ENCODE data around the gene RTN4RL1. TPM values are rescaled to one million over a fixed set of nuclear protein-coding genes. Genes with fewer than 3 reads are reported as not detected.

RTN4RL1 gene
- total and polyA plus RNA-seq, 12 donors = 1.3 to 9.4 (median 6.1) TPM

GRCh38 chr17:1928976-1929375, 96.2 kb downstream of the RTN4RL1 start:
- intact Hi-C loops (cut with DNase I) = no loop called here
- H3K27ac ChIP-seq = no peak overlapping the region
- DNase-seq = no peak
- H3K36me3 ChIP-seq (replicated peaks in 1 of 2) = no peaks in the 10 kb centered on the region
- H3K4me3 ChIP-seq = no peak overlapping the region
- no peaks in the 10 kb centered on the region for H3K9me3 ChIP-seq (replicated peaks in 1 of 3)
- H3K27me3 ChIP-seq = no peaks in the 10 kb centered on the region
- no peaks in the 10 kb centered on the region for H3K4me1 ChIP-seq (replicated peaks in 1 of 2)
- 78 to 85% (median 83%) methylated on average over 6 to 12 of the region's 12 CpGs for WGBS, 4 donors
- TF ChIP-seq POLR2A (IDR thresholded peaks at IDR 0.05) (no peak), CTCF (IDR thresholded peaks at IDR 0.05) (no peak)

- no peak for DNase-seq
- Histone ChIP-seq H3K36me3 (replicated peaks in 1 of 2) (no peaks in the 10 kb centered on the region), H3K4me3 (no peak overlapping the region), H3K27me3 (no peaks in the 10 kb centered on the region), H3K27ac (no peak overlapping the region), H3K9me3 (replicated peaks in 1 of 3) (no peaks in the 10 kb centered on the region), H3K4me1 (replicated peaks in 1 of 2) (no peaks in the 10 kb centered on the region)
- TF ChIP-seq POLR2A (IDR thresholded peaks at IDR 0.05) (no peak), CTCF (IDR thresholded peaks at IDR 0.05) (no peak)
- intact Hi-C loops (cut with DNase I) = no loop called here
- whole genome bisulfite sequencing, 4 donors = 88 to 91% (median 89%) methylated on average over 19 of the region's 19 CpGs
Measured at GRCh38 chr17:1920948-1921351, 104.2 kb downstream of the RTN4RL1 start.

- H3K36me3 ChIP-seq (replicated peaks in 1 of 2) = no peaks in the 10 kb centered on the region
- H3K4me1 ChIP-seq (replicated peaks in 1 of 2) = no peaks in the 10 kb centered on the region
- 76 to 84% (median 80%) methylated on average over 13 of the region's 13 CpGs for WGBS, 4 donors
- H3K4me3 ChIP-seq = no peak overlapping the region
- intact Hi-C loops (cut with DNase I) = no loop called here
- H3K27ac ChIP-seq = no peak overlapping the region
- TF ChIP-seq CTCF (IDR thresholded peaks at IDR 0.05) (no peak), POLR2A (IDR thresholded peaks at IDR 0.05) (no peak)
- H3K9me3 ChIP-seq (replicated peaks in 1 of 3) = no peaks in the 10 kb centered on the region
- H3K27me3 ChIP-seq = no peaks in the 10 kb centered on the region
- no peak for DNase-seq
Measured at GRCh38 chr17:1919201-1919600, 105.9 kb downstream of the RTN4RL1 start.

- Histone ChIP-seq H3K36me3 (replicated peaks in 1 of 2) (no peaks in the 10 kb centered on the region), H3K4me3 (no peak overlapping the region), H3K27me3 (no peaks in the 10 kb centered on the region), H3K27ac (no peak overlapping the region), H3K4me1 (replicated peaks in 1 of 2) (no peaks in the 10 kb centered on the region), H3K9me3 (replicated peaks in 1 of 3) (no peaks in the 10 kb centered on the region)
- intact Hi-C loops (cut with DNase I) = no loop called here
- TF ChIP-seq POLR2A (IDR thresholded peaks at IDR 0.05) (no peak), CTCF (IDR thresholded peaks at IDR 0.05) (no peak)
- 89% methylated on average over 21 to 29 of the region's 29 CpGs for WGBS, 4 donors
- DNase-seq = no peak
Measured at GRCh38 chr17:1918346-1919162, 106.6 kb downstream of the RTN4RL1 start.
